Activated T-helper 17 cell treated with anti-CD3 and anti-CD28 coated beads, Interleukin-2, amount 50 U/mL, for 72 hours (primary cell): ENCODE results near the gene DYRK3. TPM values are rescaled to one million over a fixed set of nuclear protein-coding genes. Genes with fewer than 3 reads are reported as not detected.

Experiments
- ATAC-seq: fragments of 150-1000 bp; cut with Tn5 transposase; replicated peaks from 2 replicates; pipeline ENCODE4 v1.10.0; 2021; ENCODE audit warnings: mild to moderate bottlenecking, moderate library complexity
- H3K27ac Mint-ChIP-seq: one replicate; pipeline ENCODE4 v1.8.0; 2022; ENCODE audit warnings: mixed read lengths
- H3K27me3 Mint-ChIP-seq: one replicate; pipeline ENCODE4 v1.8.0; 2022; ENCODE audit warnings: mixed read lengths
- H3K36me3 Mint-ChIP-seq: one replicate; pipeline ENCODE4 v1.8.0; 2022; ENCODE audit warnings: low read depth, mild to moderate bottlenecking, mixed read lengths
- H3K4me1 Mint-ChIP-seq: one replicate; pipeline ENCODE4 v1.8.0; 2022; ENCODE audit warnings: mixed read lengths
- H3K4me3 Mint-ChIP-seq: one replicate; pipeline ENCODE4 v1.8.0; 2022; ENCODE audit warnings: mild to moderate bottlenecking, mixed read lengths
- H3K9me3 Mint-ChIP-seq: one replicate; pipeline ENCODE4 v1.8.0; 2022; ENCODE audit warnings: mixed read lengths
- total RNA-seq, 2 donors: library from RNA; stranded (reverse); gene quantifications; one replicate each; pipeline ENCODE4 v1.2.3, GENCODE V29; 2022

The DYRK3 gene
- total RNA-seq, result 10 to 100 TPM in 1 of 2 donors, 1 to 10 TPM in 1; 9.3 to 12.3 TPM

DNA sequence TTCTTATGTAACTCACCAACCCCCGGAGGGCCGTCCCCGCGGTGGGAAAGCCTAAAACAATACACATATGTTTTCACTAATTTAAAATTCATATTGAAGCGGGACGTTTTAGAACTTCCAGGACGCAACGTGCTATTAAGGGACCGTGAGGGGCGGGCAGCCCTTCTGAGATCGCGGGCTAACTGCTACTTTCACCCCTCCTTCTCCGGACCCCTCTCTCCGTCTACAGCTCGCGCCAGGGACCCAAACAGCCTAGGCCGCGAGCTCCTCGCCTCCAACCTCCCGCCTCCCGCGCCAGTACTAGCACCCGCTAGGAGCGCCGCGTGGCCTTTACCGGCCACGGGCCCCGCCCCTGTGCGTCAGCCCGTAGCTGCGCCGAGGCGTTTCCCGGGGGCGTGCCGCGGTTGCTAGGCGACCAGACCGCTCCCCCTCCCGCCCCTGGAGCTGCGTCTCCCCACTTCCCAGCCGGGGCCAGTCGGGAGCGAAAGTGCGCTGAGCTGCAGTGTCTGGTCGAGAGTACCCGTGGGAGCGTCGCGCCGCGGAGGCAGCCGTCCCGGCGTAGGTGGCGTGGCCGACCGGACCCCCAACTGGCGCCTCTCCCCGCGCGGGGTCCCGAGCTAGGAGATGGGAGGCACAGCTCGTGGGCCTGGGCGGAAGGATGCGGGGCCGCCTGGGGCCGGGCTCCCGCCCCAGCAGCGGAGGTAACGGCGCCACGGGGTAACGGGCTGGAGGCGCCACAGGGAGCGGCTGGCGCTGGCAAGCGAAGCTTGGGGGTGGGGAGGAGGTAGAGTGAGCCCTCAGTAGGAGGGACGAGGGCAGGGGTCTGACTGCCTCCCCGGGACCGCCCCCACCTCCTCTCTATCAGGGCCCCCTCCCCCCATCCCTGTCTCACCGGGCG lies at the start of gene DYRK3:
Gene DYRK3 (plus strand): TSS at position 457 of the 898 bp plus-strand sequence. CDS start 168 bp downstream, at position 625.
- H3K9me3 Mint-ChIP-seq, result no peaks in the 10 kb centered on the region
- ATAC-seq, result peak; percentile 96
- H3K36me3 Mint-ChIP-seq, result peaks cover 12% of the 10 kb centered on the region
- H3K27ac Mint-ChIP-seq, result peak within 1 kb of the TSS; percentile 62
- peak within 1 kb of the TSS; percentile 86 for H3K4me3 Mint-ChIP-seq
- peaks cover 11% of the 10 kb centered on the region for H3K4me1 Mint-ChIP-seq
- peaks cover 4% of the 10 kb centered on the region for H3K27me3 Mint-ChIP-seq

DNA sequence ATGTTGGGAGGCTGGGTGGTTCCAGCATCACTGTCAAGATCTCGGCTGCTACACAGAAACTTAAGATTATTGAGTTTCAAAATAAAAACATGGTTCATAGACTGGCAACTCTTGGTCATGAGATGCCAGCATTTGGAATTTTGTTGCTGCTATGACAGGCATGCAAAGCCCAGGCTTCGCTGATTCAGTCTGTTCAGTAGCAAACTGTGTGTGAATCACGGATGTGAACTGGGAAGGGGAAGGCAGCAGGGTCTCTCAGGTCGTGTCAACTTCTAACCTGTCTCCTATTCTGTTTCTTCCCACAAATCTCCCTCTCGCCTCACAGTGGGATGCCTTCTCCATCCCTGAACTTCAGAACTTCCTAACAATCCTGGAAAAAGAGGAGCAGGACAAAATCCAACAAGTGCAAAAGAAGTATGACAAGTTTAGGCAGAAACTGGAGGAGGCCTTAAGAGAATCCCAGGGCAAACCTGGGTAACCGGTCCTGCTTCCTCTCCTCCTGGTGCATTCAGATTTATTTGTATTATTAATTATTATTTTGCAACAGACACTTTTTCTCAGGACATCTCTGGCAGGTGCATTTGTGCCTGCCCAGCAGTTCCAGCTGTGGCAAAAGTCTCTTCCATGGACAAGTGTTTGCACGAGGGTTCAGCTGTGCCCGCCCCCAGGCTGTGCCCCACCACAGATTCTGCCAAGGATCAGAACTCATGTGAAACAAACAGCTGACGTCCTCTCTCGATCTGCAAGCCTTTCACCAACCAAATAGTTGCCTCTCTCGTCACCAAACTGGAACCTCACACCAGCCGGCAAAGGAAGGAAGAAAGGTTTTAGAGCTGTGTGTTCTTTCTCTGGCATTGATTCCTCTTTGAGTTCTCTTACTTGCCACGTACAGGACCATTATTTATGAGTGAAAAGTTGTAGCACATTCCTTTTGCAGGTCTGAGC lies 48.6 kb upstream of the DYRK3 start:
- H3K4me1 Mint-ChIP-seq, result peaks cover 75% of the 10 kb centered on the region
- H3K36me3 Mint-ChIP-seq, result peaks cover 100% of the 10 kb centered on the region
- no peaks in the 10 kb centered on the region for H3K9me3 Mint-ChIP-seq
- peak overlapping the region; percentile 99 for H3K27ac Mint-ChIP-seq
- no peaks in the 10 kb centered on the region for H3K27me3 Mint-ChIP-seq
- H3K4me3 Mint-ChIP-seq, result peak overlapping the region; percentile 84
- ATAC-seq, result no peak

DNA sequence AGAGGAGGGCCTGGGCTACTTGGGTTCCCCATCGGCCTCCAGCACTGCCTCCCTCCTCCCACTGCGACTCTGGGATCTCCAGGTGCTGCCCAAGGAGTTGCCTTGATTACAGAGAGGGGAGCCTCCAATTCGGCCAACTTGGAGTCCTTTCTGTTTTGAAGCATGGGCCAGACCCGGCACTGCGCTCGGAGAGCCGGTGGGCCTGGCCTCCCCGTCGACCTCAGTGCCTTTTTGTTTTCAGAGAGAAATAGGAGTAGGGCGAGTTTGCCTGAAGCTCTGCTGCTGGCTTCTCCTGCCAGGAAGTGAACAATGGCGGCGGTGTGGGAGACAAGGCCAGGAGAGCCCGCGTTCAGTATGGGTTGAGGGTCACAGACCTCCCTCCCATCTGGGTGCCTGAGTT lies 47.4 kb upstream of the DYRK3 start:
- Mint-ChIP-seq H3K4me1 (peaks cover 82% of the 10 kb centered on the region), H3K4me3 (peak overlapping the region; percentile 84), H3K9me3 (no peaks in the 10 kb centered on the region), H3K27me3 (no peaks in the 10 kb centered on the region), H3K27ac (peak overlapping the region; percentile 99), H3K36me3 (peaks cover 100% of the 10 kb centered on the region)
- no peak for ATAC-seq

DNA sequence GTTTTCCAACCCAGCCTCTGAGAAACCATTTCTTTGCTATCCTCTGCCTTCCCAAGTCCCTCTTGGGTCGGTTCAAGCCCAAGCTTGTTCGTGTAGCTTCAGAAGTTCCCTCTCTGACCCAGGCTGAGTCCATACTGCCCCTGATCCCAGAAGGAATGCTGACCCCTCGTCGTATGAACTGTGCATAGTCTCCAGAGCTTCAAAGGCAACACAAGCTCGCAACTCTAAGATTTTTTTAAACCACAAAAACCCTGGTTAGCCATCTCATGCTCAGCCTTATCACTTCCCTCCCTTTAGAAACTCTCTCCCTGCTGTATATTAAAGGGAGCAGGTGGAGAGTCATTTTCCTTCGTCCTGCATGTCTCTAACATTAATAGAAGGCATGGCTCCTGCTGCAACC lies 46.8 kb upstream of the DYRK3 start:
- no peak for ATAC-seq
- Mint-ChIP-seq H3K36me3 (peaks cover 100% of the 10 kb centered on the region), H3K27me3 (no peaks in the 10 kb centered on the region), H3K4me3 (peak overlapping the region; percentile 84), H3K4me1 (peaks cover 76% of the 10 kb centered on the region), H3K9me3 (no peaks in the 10 kb centered on the region), H3K27ac (peak overlapping the region; percentile 99)

DNA sequence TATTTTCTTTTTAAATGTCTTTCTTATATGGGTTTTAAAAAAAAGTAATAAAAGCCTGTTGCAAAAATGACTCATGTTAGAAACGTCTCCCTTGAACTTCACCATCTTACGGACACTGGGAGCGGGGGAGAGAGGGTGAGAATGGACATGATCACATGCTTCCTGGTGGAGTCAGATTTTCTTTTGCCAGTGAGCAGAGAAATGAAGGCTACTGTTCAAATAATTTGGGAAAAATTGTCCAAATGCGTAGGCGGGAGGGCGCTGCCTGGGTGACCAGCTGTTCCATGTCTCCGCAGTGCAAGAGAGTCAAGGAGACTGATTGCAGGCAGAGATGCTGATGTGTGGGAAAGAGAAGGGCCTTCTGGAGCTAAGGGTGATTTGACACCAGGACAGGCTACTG lies 46.1 kb upstream of the DYRK3 start:
- ATAC-seq, result no peak
- peak overlapping the region; percentile 84 for H3K4me3 Mint-ChIP-seq
- H3K36me3 Mint-ChIP-seq, result peaks cover 100% of the 10 kb centered on the region
- H3K27ac Mint-ChIP-seq, result peak overlapping the region; percentile 99
- no peaks in the 10 kb centered on the region for H3K27me3 Mint-ChIP-seq
- peaks cover 73% of the 10 kb centered on the region for H3K4me1 Mint-ChIP-seq
- H3K9me3 Mint-ChIP-seq, result no peaks in the 10 kb centered on the region

DNA sequence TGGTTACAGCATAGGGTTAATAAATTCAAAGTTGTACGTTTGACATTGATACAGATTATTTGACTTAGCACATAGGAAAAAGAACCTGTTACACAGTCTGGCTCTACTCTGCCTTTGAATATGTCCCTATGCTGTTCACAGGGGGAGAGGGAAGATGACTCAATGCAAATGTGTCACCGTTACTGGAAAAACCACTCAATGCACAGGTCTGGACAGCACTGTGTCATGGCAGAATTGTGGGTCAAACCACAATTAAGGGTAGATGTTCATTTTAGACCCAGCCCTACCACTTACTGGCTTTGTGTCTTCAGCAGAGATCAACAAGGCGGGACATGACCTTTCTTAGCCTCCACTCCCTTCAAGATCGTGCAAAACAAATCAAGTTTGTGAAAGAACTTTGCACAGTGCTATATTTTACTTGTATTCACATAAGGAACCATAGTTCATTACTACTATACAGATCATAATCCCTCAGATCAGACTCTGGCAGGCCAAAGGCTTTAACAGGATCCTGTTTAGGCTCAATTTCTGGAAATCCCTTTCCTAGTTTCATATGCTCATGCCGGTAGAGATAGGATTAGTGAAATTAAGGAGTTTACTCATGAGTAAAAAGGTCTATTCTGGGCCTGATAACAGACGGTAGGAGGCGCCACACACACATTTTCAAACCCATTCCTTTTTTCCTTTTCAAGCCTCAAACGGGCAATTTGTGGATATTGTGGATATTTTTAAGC lies 45.1 kb upstream of the DYRK3 start:
- H3K36me3 Mint-ChIP-seq, result peaks cover 100% of the 10 kb centered on the region
- H3K4me1 Mint-ChIP-seq, result peaks cover 69% of the 10 kb centered on the region
- no peaks in the 10 kb centered on the region for H3K27me3 Mint-ChIP-seq
- peak; percentile 92 for ATAC-seq
- peak overlapping the region; percentile 84 for H3K4me3 Mint-ChIP-seq
- H3K9me3 Mint-ChIP-seq, result no peaks in the 10 kb centered on the region
- peak overlapping the region; percentile 99 for H3K27ac Mint-ChIP-seq

DNA sequence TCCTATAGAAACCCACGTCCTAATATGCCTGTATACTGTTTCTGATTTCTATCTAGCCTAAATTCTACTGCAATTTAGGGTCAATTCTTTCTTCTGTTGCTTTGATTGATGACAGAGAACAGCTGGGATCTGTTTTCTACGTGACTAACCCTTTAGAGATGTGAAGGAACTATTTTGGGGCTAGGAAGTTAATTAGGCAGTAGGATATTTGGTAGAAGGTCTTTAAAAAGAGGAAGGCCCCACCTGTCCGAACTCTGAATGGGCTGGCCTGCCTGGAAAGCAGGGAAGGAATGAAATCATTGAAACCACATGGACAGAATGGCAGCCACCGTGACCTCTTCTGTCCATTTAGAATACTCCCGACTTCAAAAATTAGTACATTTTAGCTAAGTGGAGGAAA lies 44.1 kb upstream of the DYRK3 start:
- Mint-ChIP-seq H3K9me3 (no peaks in the 10 kb centered on the region), H3K36me3 (peaks cover 100% of the 10 kb centered on the region), H3K27me3 (no peaks in the 10 kb centered on the region), H3K4me3 (peak overlapping the region; percentile 84), H3K4me1 (peaks cover 60% of the 10 kb centered on the region), H3K27ac (peak overlapping the region; percentile 99)
- no peak for ATAC-seq

DNA sequence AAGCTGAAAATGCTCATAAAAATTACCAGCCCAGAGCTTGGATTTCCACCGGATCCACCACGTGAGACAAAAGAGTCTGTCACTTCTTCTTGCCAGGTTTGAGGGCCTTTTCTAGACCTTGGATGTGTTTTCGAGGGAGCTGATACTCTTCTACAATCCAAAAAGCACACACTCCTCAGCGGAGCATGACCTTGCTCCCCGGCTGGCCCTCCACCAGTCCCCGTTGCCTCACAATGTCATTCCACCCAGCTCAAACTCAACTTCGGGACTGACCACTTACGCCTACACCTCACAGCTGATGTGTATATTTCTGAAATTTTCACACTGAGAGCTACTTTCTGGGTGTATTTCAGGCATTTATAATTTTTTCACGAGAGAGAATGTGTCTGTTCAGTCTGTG lies 43.6 kb upstream of the DYRK3 start:
- peaks cover 100% of the 10 kb centered on the region for H3K36me3 Mint-ChIP-seq
- peak overlapping the region; percentile 84 for H3K4me3 Mint-ChIP-seq
- no peaks in the 10 kb centered on the region for H3K27me3 Mint-ChIP-seq
- H3K9me3 Mint-ChIP-seq, result no peaks in the 10 kb centered on the region
- no peak for ATAC-seq
- peak overlapping the region; percentile 99 for H3K27ac Mint-ChIP-seq
- peaks cover 55% of the 10 kb centered on the region for H3K4me1 Mint-ChIP-seq

DNA sequence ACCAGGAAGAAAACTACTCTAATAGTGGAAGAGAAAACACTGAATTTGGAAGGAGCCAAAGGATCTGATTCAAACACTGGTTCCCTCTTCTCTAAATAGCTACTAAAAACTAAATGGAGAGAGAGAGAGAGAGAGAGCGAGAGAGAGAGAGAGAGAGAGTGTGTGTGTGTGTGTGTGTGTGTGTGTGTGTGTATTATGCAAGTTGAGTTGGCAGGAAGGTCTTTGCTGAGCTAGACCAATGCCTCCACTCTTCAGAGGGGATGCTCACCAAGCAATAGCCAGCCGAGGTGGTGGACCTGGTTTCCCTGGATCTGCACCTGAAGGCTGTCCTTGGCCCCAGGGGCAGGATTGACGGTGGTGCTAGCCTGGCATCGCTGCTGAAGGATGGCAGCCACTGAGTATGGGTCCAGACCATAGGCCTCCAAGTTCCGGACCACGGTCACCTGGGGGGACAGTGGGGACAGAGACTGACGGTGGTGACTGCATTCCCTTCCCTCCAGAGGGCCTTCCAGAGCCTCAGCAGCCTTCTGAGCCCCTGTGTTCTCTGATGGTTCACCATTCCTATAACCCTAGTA lies 41.9 kb upstream of the DYRK3 start:
- Mint-ChIP-seq H3K27me3 (no peaks in the 10 kb centered on the region), H3K36me3 (peaks cover 97% of the 10 kb centered on the region), H3K9me3 (no peaks in the 10 kb centered on the region), H3K4me3 (no peak overlapping the region), H3K4me1 (peaks cover 39% of the 10 kb centered on the region), H3K27ac (peak overlapping the region; percentile 99)
- ATAC-seq, result no peak

DNA sequence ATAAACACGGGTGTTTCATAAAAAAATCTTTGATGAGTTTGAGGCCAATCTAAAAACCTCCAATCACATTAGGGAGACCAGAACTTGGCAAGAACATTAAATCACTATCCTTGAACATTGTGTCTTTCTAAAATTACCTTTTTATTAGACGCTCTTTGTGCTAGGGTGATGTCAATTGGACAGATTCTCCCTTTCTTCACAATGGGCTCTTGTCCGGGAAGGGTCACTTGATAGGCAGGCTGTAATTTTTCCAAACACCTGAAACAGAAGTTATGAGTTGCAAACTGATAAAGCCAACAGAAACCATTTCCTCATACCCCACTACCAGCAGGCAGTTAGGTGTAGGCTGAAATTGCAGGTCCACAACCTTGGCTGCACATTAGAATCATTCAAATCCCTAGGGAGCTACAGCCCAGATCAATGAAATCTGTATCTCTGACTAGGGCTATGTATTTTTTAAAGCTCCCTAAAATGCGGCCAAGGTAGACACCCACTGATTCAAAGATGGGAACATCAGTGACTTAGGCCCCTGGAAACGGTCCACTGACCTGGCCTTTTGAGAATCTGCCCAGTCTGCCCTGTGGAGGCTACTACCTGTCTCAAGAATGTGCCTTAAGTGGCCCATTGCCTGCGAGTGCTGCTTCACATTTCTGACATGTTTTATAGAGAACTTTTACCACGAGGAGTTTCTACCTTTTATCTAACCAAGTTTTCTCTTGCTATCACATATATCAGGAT lies 39.6 kb upstream of the DYRK3 start:
- Mint-ChIP-seq H3K4me3 (no peak overlapping the region), H3K4me1 (peaks cover 19% of the 10 kb centered on the region), H3K36me3 (peaks cover 97% of the 10 kb centered on the region), H3K9me3 (no peaks in the 10 kb centered on the region), H3K27me3 (no peaks in the 10 kb centered on the region), H3K27ac (peak overlapping the region; percentile 60)
- no peak for ATAC-seq

DNA sequence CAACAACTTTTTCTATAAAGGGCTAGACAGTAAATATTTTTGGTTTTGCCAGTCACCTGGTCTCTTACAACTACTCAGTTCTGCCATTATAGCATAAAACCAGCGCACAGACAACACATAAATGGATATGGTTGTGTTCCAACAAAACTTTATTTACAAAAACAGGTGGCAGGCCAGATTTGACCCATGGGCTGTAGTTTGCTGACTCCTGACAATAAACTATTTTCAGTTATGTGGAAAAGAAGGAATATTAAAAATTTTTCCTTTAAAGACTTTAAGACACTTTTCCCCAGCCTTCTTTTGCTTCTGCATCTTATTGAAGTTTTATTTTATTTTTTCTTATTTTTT lies 39.0 kb upstream of the DYRK3 start:
- peaks cover 14% of the 10 kb centered on the region for H3K4me1 Mint-ChIP-seq
- ATAC-seq, result no peak
- no peaks in the 10 kb centered on the region for H3K27me3 Mint-ChIP-seq
- peak overlapping the region; percentile 60 for H3K27ac Mint-ChIP-seq
- H3K4me3 Mint-ChIP-seq, result no peak overlapping the region
- H3K36me3 Mint-ChIP-seq, result peaks cover 97% of the 10 kb centered on the region
- no peaks in the 10 kb centered on the region for H3K9me3 Mint-ChIP-seq

DNA sequence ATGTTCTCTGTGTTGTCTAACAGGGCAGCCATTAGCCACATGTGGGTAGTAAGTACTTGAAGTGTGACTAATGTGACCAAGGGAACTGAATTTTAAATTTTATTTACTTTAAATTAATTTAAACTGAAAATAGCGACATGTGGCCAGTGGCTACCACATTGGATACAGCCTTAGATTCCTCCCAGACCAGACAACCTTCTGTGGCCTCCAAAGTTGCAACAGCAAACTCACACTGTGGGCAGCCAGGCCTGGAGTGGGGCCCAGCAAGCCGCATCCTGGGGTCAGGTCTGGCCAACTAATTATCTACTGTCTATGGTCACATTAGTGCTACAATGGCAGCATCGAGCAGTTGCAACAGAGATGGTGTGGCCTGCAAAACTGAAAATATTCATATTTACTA lies 34.8 kb upstream of the DYRK3 start:
- no peak for ATAC-seq
- H3K9me3 Mint-ChIP-seq, result no peaks in the 10 kb centered on the region
- H3K4me1 Mint-ChIP-seq, result no peaks in the 10 kb centered on the region

DNA sequence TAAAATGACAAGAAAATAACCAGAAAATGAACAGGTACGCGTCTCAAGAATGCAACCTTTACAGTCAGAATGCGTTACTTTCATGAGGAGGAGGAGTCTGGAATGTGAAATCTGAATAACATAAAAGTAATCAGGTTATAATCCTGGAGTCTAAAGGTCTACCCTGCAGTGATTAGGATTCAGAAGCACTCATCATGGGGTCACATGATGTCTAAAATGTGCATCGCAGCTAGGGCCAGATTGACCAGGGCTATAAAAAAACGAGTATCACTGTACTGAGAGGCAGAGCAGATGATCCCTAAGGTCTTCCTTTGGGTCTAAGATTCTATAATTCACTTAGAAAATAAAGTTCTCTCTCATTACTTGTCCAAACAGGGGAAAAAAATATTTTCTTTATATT lies 30.5 kb upstream of the DYRK3 start:
- Mint-ChIP-seq H3K9me3 (no peaks in the 10 kb centered on the region), H3K27me3 (no peaks in the 10 kb centered on the region), H3K4me3 (no peak overlapping the region), H3K36me3 (peaks cover 99% of the 10 kb centered on the region), H3K27ac (no peak overlapping the region), H3K4me1 (peaks cover 21% of the 10 kb centered on the region)
- ATAC-seq, result no peak

More for the DNA sequence above, 34.8 kb upstream of the DYRK3 start:
- Mint-ChIP-seq H3K36me3 (peaks cover 97% of the 10 kb centered on the region), H3K27ac (no peak overlapping the region), H3K4me3 (no peak overlapping the region), H3K27me3 (no peaks in the 10 kb centered on the region)
